ENCODE data around the gene ZNF133.
"Not testable (repeated sequence)": the region's sequence is repeated elsewhere in the genome, so short reads cannot be mapped to it uniquely, and the experiment has no call there.

ZNF133 gene

GRCh38 chr20:18287915-18288748, at the start of gene ZNF133:
Gene ZNF133, plus strand, starts transcription at chr20:18288527. Its CDS starts 17,160 bp downstream, at chr20:18305687.
- peak; percentile 93 for DNase-seq

GRCh38 chr20:18240997-18241396, 47.3 kb upstream of the ZNF133 start:
- no peak for DNase-seq

- no peak for DNase-seq
Measured at GRCh38 chr20:18243802-18244201, 44.5 kb upstream of the ZNF133 start.

- not testable (repeated sequence) for DNase-seq
Measured at GRCh38 chr20:18248545-18248944, 39.8 kb upstream of the ZNF133 start.

GRCh38 chr20:18250217-18250616, 38.1 kb upstream of the ZNF133 start:
- no peak for DNase-seq

- DNase-seq = no peak
Measured at GRCh38 chr20:18252597-18253451, 35.5 kb upstream of the ZNF133 start.

- DNase-seq = no peak
Measured at GRCh38 chr20:18254615-18255014, 33.7 kb upstream of the ZNF133 start.

- DNase-seq = no peak
Measured at GRCh38 chr20:18255526-18255925, 32.8 kb upstream of the ZNF133 start.

GRCh38 chr20:18256440-18257090, 31.8 kb upstream of the ZNF133 start:
- DNase-seq = no peak

- DNase-seq = no peak
Measured at GRCh38 chr20:18258126-18258860, 30.0 kb upstream of the ZNF133 start.

GRCh38 chr20:18259730-18260129, 28.6 kb upstream of the ZNF133 start:
- no peak for DNase-seq

GRCh38 chr20:18263723-18264122, 24.6 kb upstream of the ZNF133 start:
- no peak for DNase-seq

- no peak for DNase-seq
Measured at GRCh38 chr20:18265441-18265840, 22.9 kb upstream of the ZNF133 start.

- no peak for DNase-seq
Measured at GRCh38 chr20:18266282-18266681, 22.0 kb upstream of the ZNF133 start.

- no peak for DNase-seq
Measured at GRCh38 chr20:18267815-18268214, 20.5 kb upstream of the ZNF133 start.

GRCh38 chr20:18271160-18271559, 17.2 kb upstream of the ZNF133 start:
- DNase-seq = no peak

- DNase-seq = no peak
Measured at GRCh38 chr20:18272451-18272850, 15.9 kb upstream of the ZNF133 start.

GRCh38 chr20:18273738-18274137, 14.6 kb upstream of the ZNF133 start:
- no peak for DNase-seq

- DNase-seq = not testable (repeated sequence)
Measured at GRCh38 chr20:18275960-18276359, 12.4 kb upstream of the ZNF133 start.

- peak; percentile 42 for DNase-seq
Measured at GRCh38 chr20:18276821-18277220, 11.5 kb upstream of the ZNF133 start.

GRCh38 chr20:18279242-18279641, 9.1 kb upstream of the ZNF133 start:
- no peak for DNase-seq

GRCh38 chr20:18284805-18285533, 3.4 kb upstream of the ZNF133 start:
- no peak for DNase-seq
